GM12878 (cell line): Measurements from ENCODE around the gene LRP4. TPM values are rescaled to one million over a fixed set of nuclear protein-coding genes. Genes with fewer than 3 reads are reported as not detected.

Source experiments
- ATAC-seq: fragments of 200-7000 bp; cut with Tn5 transposase; 3 replicates; pipeline ENCODE4 v1.9.1; 2020; ENCODE audit warnings: mild to moderate bottlenecking, moderate library complexity
- BruUV-seq: library from RNA; stranded (reverse); fragments of 400-500 nt; replicated peaks from 2 replicates; lab custom pipeline; 2021; lab: Mats Ljungman, UMichigan
- CTCF ChIA-PET: fragments of 300-600 bp; sonication (Branson Sonifier 250); formaldehyde crosslinking; extraction: SDS; loops from one replicate; lab custom pipeline; 2021; ENCODE audit warnings: inconsistent platforms; lab: Yijun Ruan, JAX
- POLR2A ChIA-PET: fragments of 350-600 bp; formaldehyde crosslinking; extraction: SDS; loops from one replicate; lab custom pipeline; 2021; ENCODE audit warnings: inconsistent platforms; lab: Charles Lee
- RAD21 ChIA-PET: fragments of 300-600 bp; sonication (Branson Sonifier 250); formaldehyde crosslinking; loops from one replicate; lab custom pipeline; 2023; ENCODE audit warnings: antibody characterized with exemption; ENCODE audit not compliant: unreplicated experiment; lab: Charles Lee
- SMC1A ChIA-PET: fragments of 300-600 bp; sonication (Branson Sonifier 250); formaldehyde crosslinking; loops from one replicate; lab custom pipeline; 2023; ENCODE audit not compliant: unreplicated experiment, uncharacterized antibody; lab: Charles Lee
- DNase-seq: peaks from one replicate; pipeline ENCODE4 v3.0.0-alpha.2; 2011; ENCODE audit warnings: low read depth, low spot score
- FAIRE-seq: peaks from 3 replicates; lab custom pipeline; 2011; peaks lifted over from hg19 to GRCh38; lab: Jason Lieb, UNC
- H2AFZ ChIP-seq: 2 replicates; pipeline ENCODE4 v1.6.0; 2011; ENCODE audit warnings: low read depth, low read length, control low read depth; ENCODE audit not compliant: control insufficient read depth
- H3K27ac ChIP-seq: 2 replicates; pipeline ENCODE4 v1.5.1; 2011; ENCODE audit warnings: control low read depth; ENCODE audit not compliant: control insufficient read depth, insufficient read depth
- H3K27me3 ChIP-seq, 2 experiments: replicated peaks in 1 of 2; 2 replicates each; pipeline versions ENCODE4 v1.6.0 to v1.6.1; 2011; ENCODE audit warnings: low read length in 1 of 2; ENCODE audit not compliant: control insufficient read depth in 2 of 2, insufficient read depth in 2 of 2
- H3K36me3 ChIP-seq, 2 experiments: 2 replicates each; pipeline ENCODE4 v1.5.1; 2011; ENCODE audit warnings: low read length in 1 of 2; ENCODE audit not compliant: control insufficient read depth in 2 of 2, insufficient read depth in 2 of 2
- H3K4me1 ChIP-seq: 2 replicates; pipeline ENCODE4 v1.6.1; 2011; ENCODE audit warnings: mild to moderate bottlenecking, low read length, moderate library complexity, mixed read lengths; ENCODE audit not compliant: control insufficient read depth, insufficient read depth
- H3K4me2 ChIP-seq: 2 replicates; pipeline ENCODE4 v1.6.0; 2011; ENCODE audit warnings: control low read depth; ENCODE audit not compliant: control insufficient read depth, insufficient read depth
- H3K4me3 ChIP-seq: fragments of 200-600 bp; sonication (generic); 2 replicates; pipeline ENCODE4 v1.5.1; 2016
- H3K79me2 ChIP-seq: 2 replicates; pipeline ENCODE4 v1.6.0; 2011; ENCODE audit warnings: low read length; ENCODE audit not compliant: control insufficient read depth, insufficient read depth
- H3K9ac ChIP-seq: 2 replicates; pipeline ENCODE4 v1.8.0; 2011; ENCODE audit warnings: low read length, control low read depth, mixed read lengths; ENCODE audit not compliant: control insufficient read depth, insufficient read depth
- H3K9me3 ChIP-seq: replicated peaks from 3 replicates; pipeline ENCODE4 v1.5.1; 2011; ENCODE audit warnings: mild to moderate bottlenecking, low read length; ENCODE audit not compliant: control insufficient read depth, insufficient read depth
- H4K20me1 ChIP-seq: 2 replicates; pipeline ENCODE4 v1.6.0; 2011; ENCODE audit not compliant: control insufficient read depth, insufficient read depth
- BACH1 ChIP-seq: fragments of 450-650 bp; IDR thresholded peaks from 2 replicates; pipeline ENCODE4 v1.6.1; 2017; ENCODE audit warnings: mild to moderate bottlenecking, borderline replicate concordance
- CTCF ChIP-seq, 3 experiments: IDR thresholded peaks in 2 of 3; conservative IDR thresholded peaks in 1 of 3; 2 replicates each; pipeline ENCODE4 v1.5.1; 2011; ENCODE audit warnings: low read depth in 3 of 3, low read length in 3 of 3, mild to moderate bottlenecking in 3 of 3, control low read depth in 2 of 3, moderate library complexity in 2 of 3, inconsistent platforms in 1 of 3, mixed read lengths in 1 of 3; ENCODE audit not compliant: control insufficient read depth in 2 of 3, insufficient read depth in 1 of 3; ENCODE audit errors: extremely low read depth in 1 of 3
- EZH2 ChIP-seq: IDR thresholded peaks from 2 replicates; pipeline ENCODE4 v1.6.1; 2012; ENCODE audit warnings: low read depth, mild to moderate bottlenecking, control low read depth, inconsistent platforms, low read length, borderline replicate concordance; ENCODE audit not compliant: control insufficient read depth
- KDM1A ChIP-seq: fragments of 200-600 bp; sonication (generic); IDR thresholded peaks from 2 replicates; pipeline ENCODE4 v1.6.1; 2016; ENCODE audit warnings: borderline replicate concordance
- SMARCA5 ChIP-seq: fragments of 450-650 bp; IDR thresholded peaks from 2 replicates; pipeline ENCODE4 v1.6.1; 2017; ENCODE audit warnings: mild to moderate bottlenecking
- ZNF592 ChIP-seq: fragments of 450-650 bp; IDR thresholded peaks from 2 replicates; pipeline ENCODE4 v1.6.1; 2017; ENCODE audit warnings: mild to moderate bottlenecking, moderate library complexity
- WGBS: methylation state at CpG from one replicate; pipeline ENCODE4 v1.1.6; 2016; ENCODE audit warnings: low lambda C conversion rate; ENCODE audit not compliant: insufficient replicate concordance, insufficient coverage; ENCODE audit errors: missing lambda C conversion rate; 5-methylcytosine and 5-hydroxymethylcytosine counted together
- in situ Hi-C: fragments of 300-500 bp; cut with MboI; formaldehyde crosslinking; loops from 9 replicates; pipeline ENCODE4 v1.14.3; 2018; ENCODE audit warnings: mixed read lengths
- intact Hi-C: fragments of 100-400 bp; cut with micrococcal nuclease; formaldehyde crosslinking; loops from one replicate; pipeline ENCODE4 v1.14.2; 2022; ENCODE audit not compliant: unreplicated experiment
- polyA plus RNA-seq, 11 experiments: library from polyadenylated mRNA; depleted of rRNA in 4 of 11; unstranded in 6 of 11; stranded (reverse) in 5 of 11; fragments of >200 nt; fragmentation: Nextera tagmentation in 4 of 11; fragmentation: Illumina TruSeq in 1 of 11; extraction: Ambion mirVana in 4 of 11; extraction: Trizol in 1 of 11; gene quantifications; 1 replicate in 1 of 11; 2 replicates in 10 of 11; pipeline versions ENCODE4 v1.2.1 to v1.2.3, GENCODE V29; 2011 to 2016; ENCODE audit warnings: inconsistent platforms in 2 of 11, missing spikeins in 2 of 11, low read depth in 1 of 11
- total RNA-seq, 4 experiments: library from RNA; depleted of rRNA in 3 of 4; stranded (reverse); fragments of >200 nt in 3 of 4; fragmentation: Illumina TruSeq in 1 of 4; extraction: Trizol in 1 of 4; gene quantifications; 2 replicates each; pipeline versions ENCODE4 v1.2.1 to v1.2.3, GENCODE V29; 2013 to 2021

The LRP4 gene
- total and polyA plus RNA-seq, 10 of the 15 experiments (the other 5 are each of a cell fraction or from before 2014, with no cell fraction given) = under 0.01 to 0.06 (median 0.03) TPM; not detected in 6

GRCh38 chr11:46917109-46917761, 1.1 kb downstream of the LRP4 start:
- no peak overlapping the region for H3K9ac ChIP-seq

More at GRCh38 chr11:46917109-46917761, 1.1 kb downstream of the LRP4 start:
- H3K4me3 ChIP-seq = peak overlapping the region; percentile 40; the same call in 1 of the 2 replicates
- ChIA-PET POLR2A (interaction anchor here (0.6 to 0.7 kb wide), 2 partner anchors 35 to 194 kb away, joined by 3 to 4 read pairs; no protein-coding TSS in a partner anchor), CTCF (interaction anchor here (1.4 to 5.3 kb wide), 3 partner anchors 236 to 245 kb away, joined by 3 to 33 read pairs (median 4); no protein-coding TSS in a partner anchor), SMC1A (interaction anchor here (0.9 to 2.3 kb wide), 3 partner anchors 15 to 236 kb away, joined by 3 to 12 read pairs (median 4); no protein-coding TSS in a partner anchor), RAD21 (interaction anchor here (0.6 to 1.9 kb wide), 2 partner anchors 187 to 236 kb away, joined by 3 to 10 read pairs; no protein-coding TSS in a partner anchor)
- H4K20me1 ChIP-seq = no peaks in the 10 kb centered on the region
- H2AFZ ChIP-seq = peak overlapping the region; percentile 39
- no peak for ATAC-seq
- peaks cover 6 to 28% of the 10 kb centered on the region in 2 experiments for H3K27me3 ChIP-seq
- peaks cover 6% of the 10 kb centered on the region; the same call in 1 of the 2 replicates for H3K4me1 ChIP-seq
- H3K79me2 ChIP-seq = no peaks in the 10 kb centered on the region
- TF ChIP-seq KDM1A = no peak
- TF ChIP-seq CTCF (IDR thresholded peaks at IDR 0.05 in 2 of 3, conservative IDR thresholded peaks at IDR 0.05 in 1 of 3; ENCODE audit: control insufficient read depth in 2 of 3, extremely low read depth in 1 of 3, insufficient read depth in 1 of 3, low read depth in 3 of 3, low read length in 3 of 3) = no peak
- TF ChIP-seq BACH1 = no peak
- no peak for TF ChIP-seq SMARCA5
- no peak for TF ChIP-seq ZNF592
- peak; percentile 56; the same call in 1 of the 2 replicates for TF ChIP-seq EZH2
- intact Hi-C loops (loop anchor here (5.0 kb wide), 1 partner anchor 155 kb away; no protein-coding TSS in a partner anchor), in situ Hi-C loops (no loop called here)
- DNase-seq = no peak
- WGBS = 11% methylated on average over 29 of the region's 31 CpGs
- H3K36me3 ChIP-seq = no peaks in the 10 kb centered on the region
- no peaks in the 10 kb centered on the region for H3K9me3 ChIP-seq
- FAIRE-seq = no peak
- no peak overlapping the region for H3K27ac ChIP-seq
- BruUV-seq = no TSS peak
- H3K4me2 ChIP-seq = peak overlapping the region; percentile 77
